ENCODE data around the gene AIG1.

GRCh38 chr6:143034689-143035334, 25.9 kb upstream of the AIG1 start:
- no peak for TF ChIP-seq POLR2AphosphoS5 (IDR thresholded peaks at IDR 0.05; ENCODE audit: low read depth, low read length)
- no peak for TF ChIP-seq TAF1 (IDR thresholded peaks at IDR 0.05; ENCODE audit: borderline replicate concordance, low read depth, low read length)
- TF ChIP-seq POLR2A (IDR thresholded peaks at IDR 0.05; ENCODE audit: low read depth, low read length) = no peak

All from GM12892 (cell line).